Non-pigmented ciliary epithelial cell (primary cell): ENCODE measurements around the gene RILPL2.
"Not testable (repeated sequence)": the region's sequence is repeated elsewhere in the genome, so short reads cannot be mapped to it uniquely, and the experiment has no call there.

ENCODE experiments used
- DNase-seq: peaks from one replicate; pipeline ENCODE4 v3.0.0-alpha.2; 2010; ENCODE audit warnings: low read depth

Gene RILPL2

DNA sequence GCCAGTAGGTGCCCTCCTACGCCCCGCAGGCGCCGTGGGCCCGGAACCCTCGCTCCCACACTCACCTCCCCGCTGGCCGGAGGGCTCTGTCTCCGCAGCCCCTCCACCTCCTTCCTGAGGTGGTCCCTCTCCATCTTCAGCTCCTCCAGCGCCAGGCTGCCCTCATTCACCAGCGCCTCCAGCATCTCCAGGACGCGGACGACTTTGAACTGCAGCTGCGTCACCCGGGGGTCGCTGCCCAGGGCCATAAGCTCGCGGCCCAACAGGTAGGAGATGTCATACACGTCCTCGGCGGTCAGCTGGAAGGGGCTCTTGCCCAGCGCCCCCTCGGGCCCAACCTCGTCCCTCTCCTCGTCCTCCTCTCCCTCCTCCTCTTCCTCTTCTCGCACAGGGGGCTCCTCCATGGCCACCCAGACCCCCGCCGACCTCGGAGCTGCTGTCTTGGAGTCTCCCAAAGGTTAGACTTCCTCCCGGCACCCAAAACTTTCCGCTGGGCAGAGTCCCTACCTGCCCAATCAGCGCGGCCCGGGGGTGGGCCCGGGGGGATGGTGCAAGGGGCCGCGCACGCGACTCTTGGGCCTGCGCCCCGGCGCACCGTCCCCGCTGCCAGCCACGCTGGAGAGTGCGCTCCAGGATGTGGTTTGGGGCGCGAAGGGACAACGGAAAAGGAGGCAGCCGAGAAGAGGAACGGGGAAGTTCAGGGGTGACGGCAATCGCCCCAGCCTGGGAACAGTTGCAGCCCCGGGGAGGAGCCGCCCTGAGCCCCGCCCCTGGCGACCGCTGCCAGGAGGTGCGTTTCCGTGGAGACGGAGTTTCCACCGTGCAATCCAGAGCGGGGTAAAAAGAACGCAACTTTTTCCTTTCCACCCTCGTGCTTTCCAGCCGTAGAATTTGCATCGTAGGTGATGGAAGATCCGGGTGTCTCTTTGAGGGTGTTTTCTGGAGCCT is at the start of gene RILPL2:
TSS of gene RILPL2 (minus strand) at position 668 of the 948 bp plus-strand sequence. CDS start at position 404, 264 bp downstream.
- peak; percentile 28 for DNase-seq

- no peak for DNase-seq
Observed at GRCh38 chr12:123485756-123486155, 49.3 kb upstream of the RILPL2 start.

DNA sequence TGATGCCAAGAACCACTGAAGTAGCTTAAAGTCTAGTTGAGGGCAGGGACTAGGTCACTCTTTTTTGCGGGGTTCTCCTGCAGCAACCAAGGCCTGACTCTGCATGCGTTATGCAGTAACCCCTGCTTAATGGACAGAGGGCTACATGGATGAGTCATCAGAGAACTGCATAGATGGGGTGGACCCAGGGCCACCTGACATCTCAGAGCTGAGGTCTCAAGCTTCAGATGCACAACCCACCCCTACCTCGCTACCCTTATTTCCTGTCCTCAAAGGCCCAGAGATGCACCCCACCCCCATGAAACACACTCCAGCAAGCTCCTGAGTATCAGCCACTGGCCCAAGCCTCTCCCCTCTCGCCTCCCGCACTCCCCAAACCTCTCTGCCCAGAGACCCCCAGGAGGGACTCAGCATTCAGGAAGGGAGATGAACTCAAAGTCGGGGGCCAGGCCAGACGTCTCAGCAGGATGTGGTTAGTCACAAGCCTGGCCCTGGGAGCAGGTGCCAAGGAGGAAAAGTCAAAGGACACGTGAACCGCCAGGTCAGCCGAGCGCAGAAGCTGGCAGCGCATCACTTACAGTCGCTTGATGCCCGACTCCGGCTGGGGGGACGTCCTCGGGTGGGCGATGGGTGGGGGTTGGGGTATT is 47.2 kb upstream of the RILPL2 start:
- DNase-seq, result no peak

DNA sequence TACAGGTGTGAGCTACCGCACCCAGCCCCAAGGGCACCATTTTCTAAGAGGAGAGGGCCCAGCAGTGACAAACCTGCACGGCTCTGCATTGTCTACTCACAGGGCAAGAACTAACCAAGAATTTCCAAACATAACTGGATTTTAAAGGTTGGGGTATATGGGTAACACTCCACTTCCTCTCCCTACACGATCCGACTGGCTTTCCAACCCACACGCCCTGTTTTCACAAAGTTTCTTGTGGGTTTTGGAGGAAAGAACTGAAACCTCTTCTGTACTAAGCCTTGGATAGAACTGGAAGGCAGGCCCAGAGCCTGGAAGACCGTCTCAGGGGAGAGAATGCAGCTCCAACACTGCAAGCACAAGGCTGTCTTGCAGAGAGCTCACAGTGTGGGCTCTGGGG is 46.4 kb upstream of the RILPL2 start:
- no peak for DNase-seq

DNA sequence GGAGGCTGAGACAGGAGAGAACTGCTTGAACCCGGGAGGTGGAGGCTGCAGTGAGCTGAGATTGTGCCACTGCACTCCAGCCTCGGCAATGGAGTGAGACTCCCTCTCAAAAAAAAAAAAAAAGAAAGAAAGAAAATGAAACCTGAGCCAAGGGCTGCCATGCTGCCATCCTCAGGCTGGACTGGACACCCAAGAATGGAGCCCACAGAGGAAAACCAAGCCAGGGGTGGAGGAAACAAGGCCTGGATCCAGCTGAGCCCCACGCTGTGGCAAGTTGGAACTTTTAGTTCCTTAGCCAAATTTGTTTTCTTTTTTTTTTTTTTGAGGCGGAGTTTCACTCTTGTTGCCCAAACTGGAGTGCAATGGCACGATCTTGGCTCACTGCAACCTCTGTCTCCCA is 44.8 kb upstream of the RILPL2 start:
- not testable (repeated sequence) for DNase-seq

DNA sequence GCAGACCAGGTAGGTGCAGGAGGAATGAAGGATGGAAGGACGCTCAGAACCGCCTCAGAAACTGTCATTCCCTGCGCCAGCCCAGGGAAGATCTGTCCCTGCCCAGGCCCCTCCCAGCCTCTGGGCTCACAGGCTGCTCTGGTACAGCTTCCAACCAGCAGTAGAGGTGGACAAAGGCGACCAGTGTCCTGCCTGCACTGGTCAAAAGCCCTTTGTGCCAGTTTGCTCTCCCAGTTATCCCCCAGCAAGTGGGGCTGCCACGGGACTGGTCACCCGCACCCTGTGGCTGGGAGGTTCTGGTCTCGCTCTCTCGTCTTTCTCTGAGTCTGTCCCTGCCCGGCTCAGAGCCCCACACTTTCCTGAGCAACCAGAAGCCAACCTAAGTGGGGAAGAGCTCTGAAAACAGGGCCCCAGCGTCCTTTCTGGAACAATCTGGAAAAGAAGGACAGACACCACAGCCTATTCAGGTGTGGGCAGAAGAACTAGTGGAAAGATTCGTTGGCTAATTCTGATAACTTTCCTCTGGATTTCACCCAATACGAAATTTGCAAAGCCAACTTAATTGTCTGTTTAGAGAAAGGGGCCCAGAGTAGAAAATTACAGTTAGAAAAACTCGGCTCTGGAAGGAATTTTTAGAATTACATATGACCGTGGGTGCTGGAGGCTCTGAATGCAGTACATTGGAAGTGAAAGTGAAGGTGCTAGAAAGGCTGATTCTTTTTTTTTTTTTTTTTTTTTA is 43.1 kb upstream of the RILPL2 start:
- no peak for DNase-seq

GRCh38 chr12:123478762-123479161 is 42.3 kb upstream of the RILPL2 start:
- DNase-seq, result no peak

DNA sequence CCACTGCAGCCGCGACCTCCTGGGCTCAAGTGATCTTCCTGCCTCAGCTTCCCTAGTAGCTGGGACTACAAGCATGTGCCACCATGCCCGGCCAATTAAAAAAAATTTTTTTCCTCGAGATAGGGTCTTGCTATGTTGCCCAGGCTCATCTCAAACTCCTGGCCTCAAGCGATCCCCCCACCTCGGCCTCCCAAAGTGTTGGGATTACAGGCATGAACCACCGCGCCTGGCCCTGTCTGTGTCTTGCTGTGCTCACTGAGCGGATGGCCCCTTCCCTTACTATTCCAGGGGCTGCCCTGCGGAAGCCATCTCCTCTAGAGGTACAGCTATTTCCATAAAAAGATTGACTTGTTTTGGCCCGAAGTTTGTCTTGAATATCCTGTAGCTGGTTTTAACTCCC is 41.6 kb upstream of the RILPL2 start:
- no peak for DNase-seq

DNA sequence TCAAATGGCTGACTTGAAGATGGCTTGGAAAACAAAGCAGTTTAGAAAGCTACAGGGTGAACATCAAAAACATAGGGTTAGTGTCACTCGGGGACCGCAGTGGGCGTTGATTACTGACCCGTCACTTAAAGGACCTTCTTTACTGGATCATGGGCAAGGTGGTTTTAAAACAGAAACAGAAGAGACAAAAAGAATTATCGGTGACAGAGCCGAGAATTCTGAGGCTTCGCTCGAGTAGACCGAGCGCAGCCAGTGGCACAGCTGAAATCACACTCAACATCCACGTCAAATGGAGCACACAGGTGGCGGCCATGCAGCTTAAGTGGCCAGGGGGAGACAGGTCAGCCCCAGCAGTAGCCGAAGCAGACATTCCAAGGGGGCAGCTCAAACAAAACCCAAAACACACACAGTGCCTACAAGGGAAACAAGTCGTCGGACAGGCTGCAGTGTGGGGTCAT is 38.8 kb upstream of the RILPL2 start:
- DNase-seq, result no peak

GRCh38 chr12:123474485-123475245 is 38.2 kb upstream of the RILPL2 start:
- no peak for DNase-seq

DNA sequence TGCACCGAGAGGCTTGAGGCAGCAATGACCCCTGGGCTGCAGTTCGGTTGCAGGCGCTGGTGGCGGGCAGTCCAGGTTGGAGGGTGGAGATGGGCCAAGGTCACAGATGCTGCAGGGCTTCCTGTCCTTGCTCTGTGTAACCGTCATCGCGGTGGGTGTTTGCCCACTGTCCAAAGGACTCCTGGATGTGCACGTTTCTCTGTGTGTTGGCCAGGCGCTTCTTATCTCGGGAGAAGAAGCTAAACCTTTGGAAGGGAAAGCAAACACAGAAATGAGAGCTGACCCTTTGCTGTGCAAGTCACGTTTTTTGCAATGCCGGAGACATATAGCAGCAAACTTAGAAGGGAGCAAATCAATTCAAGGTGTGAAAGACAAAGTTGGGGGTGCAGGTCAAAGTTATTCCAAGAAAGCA is 36.0 kb upstream of the RILPL2 start:
- no peak for DNase-seq

DNA sequence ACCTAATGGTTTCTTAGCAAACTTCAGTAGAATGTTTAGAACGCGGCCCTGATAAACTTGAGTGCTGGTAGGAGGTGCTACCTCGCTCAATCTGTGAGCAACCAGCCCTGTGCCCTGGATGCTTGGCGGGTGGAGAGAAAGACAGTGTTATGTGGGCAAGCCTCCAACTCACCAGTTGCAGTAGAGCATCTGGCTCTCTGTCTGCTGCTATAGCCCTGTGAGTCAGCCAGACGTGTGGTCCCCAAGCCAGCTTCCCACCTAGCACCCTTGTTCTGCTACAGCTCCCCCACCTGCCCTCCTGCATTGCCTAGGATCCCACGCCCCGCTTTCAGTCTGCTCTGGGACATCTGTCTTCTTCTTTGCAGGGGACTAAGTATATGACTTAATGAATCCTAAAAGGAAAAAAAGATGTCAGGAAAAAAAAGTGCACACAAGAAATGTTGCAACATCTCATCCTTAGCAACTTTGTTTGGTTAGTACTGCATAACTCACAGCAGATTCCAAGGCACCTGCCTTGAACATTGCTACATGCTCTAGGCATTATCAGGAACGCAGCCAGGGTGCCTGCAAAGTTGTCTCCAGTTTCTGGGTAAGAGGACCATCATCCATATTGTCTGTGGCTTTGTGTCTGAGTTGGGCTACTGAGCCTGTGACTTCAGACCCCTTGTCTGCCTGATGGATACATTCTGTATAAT is 35.0 kb upstream of the RILPL2 start:
- peak; percentile 31 for DNase-seq

- no peak for DNase-seq
Observed at GRCh38 chr12:123469978-123470377, 33.5 kb upstream of the RILPL2 start.

DNA sequence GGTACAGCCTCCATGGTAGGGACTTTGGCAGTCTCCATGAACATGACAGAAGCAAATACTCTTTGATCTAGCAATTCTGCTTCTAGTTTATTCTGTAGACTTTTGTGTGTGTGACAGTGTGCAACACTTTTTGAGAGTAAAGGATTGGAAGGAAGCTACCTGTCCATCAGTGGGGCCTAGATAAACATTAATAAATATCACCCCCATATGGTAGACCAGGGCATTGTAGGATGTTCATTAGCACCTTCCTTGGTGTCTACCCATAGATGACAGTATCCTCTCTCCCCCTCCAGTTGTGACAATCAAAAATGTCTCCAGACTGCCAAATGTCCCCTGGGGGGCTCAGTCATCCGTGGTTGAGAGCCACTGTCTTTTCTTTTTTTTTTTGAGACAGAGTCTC is 32.3 kb upstream of the RILPL2 start:
- DNase-seq, result no peak

GRCh38 chr12:123465084-123465483 is 28.6 kb upstream of the RILPL2 start:
- no peak for DNase-seq

GRCh38 chr12:123463174-123463573 is 26.7 kb upstream of the RILPL2 start:
- not testable (repeated sequence) for DNase-seq

- DNase-seq, result peak; percentile 36
Observed at GRCh38 chr12:123457980-123458779, 21.7 kb upstream of the RILPL2 start, which contains the start of gene SNRNP35. SNRNP35 (plus strand) TSS chr12:123458139; CDS start chr12:123465541, 7,402 bp downstream.

- no peak for DNase-seq
Observed at GRCh38 chr12:123453165-123453564, 16.7 kb upstream of the RILPL2 start.

DNA sequence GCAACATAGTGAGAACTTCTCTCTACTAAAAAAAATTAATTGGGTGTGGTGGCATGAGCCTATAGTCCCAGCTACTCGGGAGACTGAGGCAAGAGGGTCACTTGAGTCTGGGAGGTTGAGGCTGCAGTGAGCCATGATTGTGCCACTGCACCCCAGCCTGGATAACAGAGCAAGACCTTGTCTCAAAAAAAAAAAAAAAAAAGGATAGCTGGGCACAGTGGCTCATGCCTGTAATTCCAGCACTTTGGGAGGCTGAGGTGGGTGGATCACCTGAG is 15.7 kb upstream of the RILPL2 start:
- DNase-seq, result not testable (repeated sequence)

DNA sequence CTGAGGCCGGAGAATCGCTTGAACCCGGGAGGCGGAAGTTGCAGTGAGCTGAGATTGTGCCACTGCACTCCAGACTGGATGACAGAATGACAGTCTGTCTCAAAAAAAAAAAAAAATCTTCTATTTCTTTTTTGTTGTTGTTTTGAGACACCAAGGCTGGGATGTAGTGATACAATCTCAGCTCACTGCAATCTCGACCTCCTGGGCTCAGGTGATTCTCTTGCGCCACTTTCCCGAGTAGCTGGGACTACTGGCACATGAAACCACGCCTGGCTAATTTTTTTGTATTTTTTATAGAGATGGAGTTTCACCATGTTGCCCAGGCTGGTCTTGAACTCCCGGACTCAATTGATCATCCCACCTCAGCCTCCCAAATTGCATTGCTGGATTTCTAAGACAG is 14.2 kb upstream of the RILPL2 start:
- no peak for DNase-seq
